Measurements from ENCODE around the gene TSSK6. TPM values are rescaled to one million over a fixed set of nuclear protein-coding genes. Genes with fewer than 3 reads are reported as not detected.

TSSK6 gene
- total RNA-seq, 1 donor from 2014 or later: not detected

- Histone ChIP-seq H3K27ac (no peak overlapping the region), H3K4me3 (no peak overlapping the region), H3K27me3 (no peaks in the 10 kb centered on the region), H3K9me3 (no peaks in the 10 kb centered on the region), H3K4me1 (no peaks in the 10 kb centered on the region), H3K36me3 (no peaks in the 10 kb centered on the region)
- no peak for DNase-seq (ENCODE audit: low spot score in 2 of 2)
- intact Hi-C loops (cut with DNase I): no loop called here
- TF ChIP-seq CTCF (IDR thresholded peaks at IDR 0.05): no peak
Observed at GRCh38 chr19:19558636-19559035, 43.3 kb upstream of the TSSK6 start.

- no peak for TF ChIP-seq CTCF (IDR thresholded peaks at IDR 0.05)
- intact Hi-C loops (cut with DNase I): no loop called here
- H3K4me3 ChIP-seq: no peak overlapping the region
- no peak for DNase-seq (ENCODE audit: low spot score in 2 of 2)
- no peaks in the 10 kb centered on the region for H3K9me3 ChIP-seq
- H3K36me3 ChIP-seq: no peaks in the 10 kb centered on the region
- no peaks in the 10 kb centered on the region for H3K4me1 ChIP-seq
- no peak overlapping the region for H3K27ac ChIP-seq
- no peaks in the 10 kb centered on the region for H3K27me3 ChIP-seq
Observed at GRCh38 chr19:19558055-19558454, 42.7 kb upstream of the TSSK6 start.

GRCh38 chr19:19554074-19555023, 39.0 kb upstream of the TSSK6 start:
- no peak for DNase-seq (ENCODE audit: low spot score in 2 of 2)
- no peaks in the 10 kb centered on the region for H3K36me3 ChIP-seq
- H3K4me1 ChIP-seq: no peaks in the 10 kb centered on the region
- no peaks in the 10 kb centered on the region for H3K27me3 ChIP-seq
- TF ChIP-seq CTCF (IDR thresholded peaks at IDR 0.05): peak; percentile 38 to 61 (median 43)
- no peaks in the 10 kb centered on the region for H3K9me3 ChIP-seq
- H3K27ac ChIP-seq: no peak overlapping the region
- intact Hi-C loops (cut with DNase I): no loop called here
- no peak overlapping the region for H3K4me3 ChIP-seq

- no peak for TF ChIP-seq CTCF (IDR thresholded peaks at IDR 0.05)
- Histone ChIP-seq H3K4me3 (no peak overlapping the region), H3K4me1 (no peaks in the 10 kb centered on the region), H3K27ac (no peak overlapping the region), H3K9me3 (no peaks in the 10 kb centered on the region), H3K36me3 (no peaks in the 10 kb centered on the region), H3K27me3 (no peaks in the 10 kb centered on the region)
- intact Hi-C loops (cut with DNase I): no loop called here
- DNase-seq (ENCODE audit: low spot score in 2 of 2): no peak
Observed at GRCh38 chr19:19553670-19554069, 38.3 kb upstream of the TSSK6 start.

GRCh38 chr19:19552798-19553197, 37.5 kb upstream of the TSSK6 start:
- intact Hi-C loops (cut with DNase I): no loop called here
- peak in 1 of 3 experiments; percentile 25 for TF ChIP-seq CTCF (IDR thresholded peaks at IDR 0.05)
- Histone ChIP-seq H3K4me1 (no peaks in the 10 kb centered on the region), H3K4me3 (no peak overlapping the region), H3K9me3 (no peaks in the 10 kb centered on the region), H3K27ac (no peak overlapping the region), H3K27me3 (no peaks in the 10 kb centered on the region), H3K36me3 (no peaks in the 10 kb centered on the region)
- no peak for DNase-seq (ENCODE audit: low spot score in 2 of 2)

Data from ascending aorta (tissue), 2 donors.